Fibroblast of the aortic adventitia (primary cell): Measurements from ENCODE around the gene TYW1. TPM values are rescaled to one million over a fixed set of nuclear protein-coding genes. Genes with fewer than 3 reads are reported as not detected.
A peak's percentile ranks its signal among the peaks of the same experiment; 100 is the strongest.
"Not testable (repeated sequence)": the region's sequence is repeated elsewhere in the genome, so short reads cannot be mapped to it uniquely, and the experiment has no call there.

Source experiments
- DNase-seq: peaks from one replicate; pipeline ENCODE4 v3.0.0-alpha.2; 2010; ENCODE audit warnings: low read depth
- H3K4me3 ChIP-seq: 2 replicates; pipeline ENCODE4 v1.5.1; 2011; ENCODE audit warnings: low read depth, mild to moderate bottlenecking, control low read depth, low read length, moderate library complexity
- CTCF ChIP-seq: IDR thresholded peaks from 2 replicates; pipeline ENCODE4 v1.5.1; 2011; ENCODE audit warnings: mild to moderate bottlenecking, low read length, control low read depth, inconsistent platforms; ENCODE audit not compliant: insufficient read depth
- total RNA-seq: library from RNA; depleted of rRNA; stranded (reverse); fragments of >200 nt; gene quantifications from 2 replicates; pipeline ENCODE4 v1.2.3, GENCODE V29; 2012; ENCODE audit warnings: low replicate concordance

TYW1 gene
- total RNA-seq, 1 donor, result 15.0 TPM

DNA sequence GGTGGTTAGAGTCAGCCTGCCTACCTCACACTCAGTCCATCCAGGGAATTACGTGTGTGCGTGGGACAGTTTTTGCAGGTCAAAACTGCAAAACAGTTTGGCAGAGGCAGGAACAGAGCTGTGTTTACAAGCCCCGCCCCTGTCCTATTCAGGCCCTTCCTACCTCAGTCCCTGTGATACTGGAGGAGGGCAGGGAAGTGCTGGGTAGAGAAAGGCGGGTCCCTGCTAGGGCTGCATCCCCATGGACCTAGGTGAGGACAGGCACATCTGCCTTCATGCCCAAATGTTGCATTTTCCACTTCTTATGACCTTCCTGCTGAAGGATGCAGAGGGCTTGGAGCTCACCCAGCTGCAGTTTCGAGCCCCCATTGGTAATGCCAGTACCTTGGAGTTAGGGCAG lies 26.3 kb upstream of the TYW1 start:
- DNase-seq, result no peak
- no peak overlapping the region for H3K4me3 ChIP-seq
- no peak for TF ChIP-seq CTCF

- no peak for TF ChIP-seq CTCF
- DNase-seq, result no peak
- no peak overlapping the region for H3K4me3 ChIP-seq
Measured at GRCh38 chr7:66974986-66975590, 21.5 kb upstream of the TYW1 start.

- not testable (repeated sequence) for DNase-seq, H3K4me3 ChIP-seq
Measured at GRCh38 chr7:66978312-66978711, 18.3 kb upstream of the TYW1 start.

- not testable (repeated sequence) for DNase-seq
Measured at GRCh38 chr7:66979013-66979412, 17.6 kb upstream of the TYW1 start.

GRCh38 chr7:66980336-66980735 lies 16.3 kb upstream of the TYW1 start:
- DNase-seq, H3K4me3 ChIP-seq: not testable (repeated sequence)

More at GRCh38 chr7:66979013-66979412, 17.6 kb upstream of the TYW1 start:
- not testable (repeated sequence) for H3K4me3 ChIP-seq

GRCh38 chr7:66989552-66989951 lies 7.1 kb upstream of the TYW1 start:
- not testable (repeated sequence) for DNase-seq, H3K4me3 ChIP-seq

- DNase-seq, result not testable (repeated sequence)
- H3K4me3 ChIP-seq, result peak overlapping the region; percentile 72
Measured at GRCh38 chr7:66994051-66994450, 2.6 kb upstream of the TYW1 start.

GRCh38 chr7:66994691-66995049 lies 2.0 kb upstream of the TYW1 start:
- TF ChIP-seq CTCF, result peak; percentile 15
- peak; percentile 81 for DNase-seq
- peak overlapping the region; percentile 72 for H3K4me3 ChIP-seq

DNA sequence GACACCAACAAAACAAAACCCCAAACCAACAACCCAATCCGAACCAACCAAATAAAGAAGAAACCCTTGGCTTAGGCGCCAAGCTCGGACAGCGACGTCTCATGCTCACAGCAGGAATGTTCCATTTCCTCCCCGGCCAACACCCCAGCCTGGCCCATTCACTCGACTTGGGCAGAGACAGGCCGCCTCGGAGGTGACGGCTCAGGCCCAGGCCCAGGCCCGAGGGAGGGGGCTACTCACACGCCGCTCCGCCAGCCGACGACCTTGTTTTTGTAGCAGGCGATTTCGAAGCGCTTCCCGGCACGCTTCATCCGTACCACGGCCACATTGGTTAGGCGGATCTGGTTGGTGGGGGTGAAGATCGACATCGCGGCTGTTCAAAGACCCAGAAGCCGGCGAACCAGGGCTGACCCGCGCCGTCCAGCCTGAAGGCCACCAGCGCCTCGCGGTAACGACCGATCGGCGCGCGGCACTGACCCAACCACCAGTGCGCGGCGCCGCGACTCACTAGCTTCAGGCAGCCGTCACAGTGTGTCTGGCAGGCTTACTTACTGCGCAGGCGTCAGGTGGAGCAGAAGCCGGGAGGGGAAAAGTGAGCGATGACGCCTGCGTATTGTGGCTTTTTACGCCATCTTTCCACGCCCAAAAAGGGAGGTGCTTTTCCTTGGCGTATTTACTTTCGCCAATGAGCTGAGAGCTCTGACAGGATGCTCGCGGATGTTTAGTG lies 1.4 kb upstream of the TYW1 start, which contains the start of gene SBDS:
TSS of gene SBDS (minus strand) at position 537 of the 727 bp plus-strand sequence. CDS start at position 368, 169 bp downstream.
- peak within 1 kb of the TSS; percentile 72 for H3K4me3 ChIP-seq
- DNase-seq, result peak; percentile 99

DNA sequence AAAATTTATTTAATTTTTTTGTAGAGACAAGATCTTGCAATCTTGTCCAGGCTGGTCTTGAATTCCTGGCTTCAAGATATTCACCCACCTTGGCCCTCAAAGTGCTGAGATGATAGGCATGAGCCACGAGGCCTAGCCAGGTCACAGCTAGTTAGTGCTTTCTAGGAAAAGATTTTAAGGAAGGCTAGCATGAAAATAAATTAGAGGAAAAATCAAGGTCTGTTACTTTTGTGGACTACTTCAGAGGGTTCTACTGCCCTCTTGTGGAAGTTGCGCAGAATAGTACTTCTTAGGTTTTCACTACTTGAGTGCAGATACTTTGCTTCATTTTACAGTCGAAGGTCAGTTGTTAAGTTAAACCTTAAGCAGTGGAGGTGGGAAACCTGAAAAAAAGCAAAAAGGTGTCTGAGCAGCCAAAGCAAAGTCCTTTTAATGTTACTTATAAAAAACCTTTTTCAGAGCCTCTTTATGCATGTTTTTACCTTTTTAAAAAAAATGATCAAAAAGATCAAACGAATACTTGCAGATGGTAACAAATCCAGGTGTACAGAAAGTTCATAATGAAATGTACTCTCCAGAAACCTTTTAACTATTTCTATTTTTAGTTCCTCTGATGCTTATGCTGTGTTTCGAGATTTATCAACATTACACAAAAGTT lies 4.1 kb downstream of the TYW1 start:
- peak; percentile 18 for TF ChIP-seq CTCF
- peak; percentile 35 for DNase-seq
- not testable (repeated sequence) for H3K4me3 ChIP-seq

DNA sequence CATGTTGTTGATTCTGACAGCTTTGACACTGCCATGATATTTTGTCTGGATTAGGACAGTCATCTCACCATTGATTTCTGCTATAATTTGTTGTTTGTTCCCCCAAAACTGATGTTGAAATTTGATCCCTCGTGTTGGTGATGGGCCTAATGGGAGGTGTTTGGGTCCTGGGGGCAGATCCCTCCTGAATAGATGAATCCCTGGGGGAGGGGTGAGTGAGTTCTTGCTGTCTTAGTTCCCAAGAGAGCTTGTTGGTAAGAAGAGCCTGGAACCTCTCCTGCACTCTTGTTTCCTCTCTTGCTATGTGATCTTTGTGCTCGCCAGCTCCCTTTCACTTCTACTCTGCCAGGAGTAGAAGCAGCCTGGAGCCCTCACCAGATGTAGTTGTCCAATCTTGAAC lies 7.5 kb downstream of the TYW1 start:
- not testable (repeated sequence) for DNase-seq, H3K4me3 ChIP-seq
